Trophoblast cell (in vitro differentiated cells and primary cell): ENCODE results near the gene SLC4A8.
A peak's percentile ranks its signal among the peaks of the same experiment; 100 is the strongest.

ENCODE experiments used
- DNase-seq, 2 donors: peaks; one replicate each; pipeline ENCODE4 v3.0.0-alpha.2; 2016
- H2AFZ ChIP-seq: 2 replicates; pipeline ENCODE4 v1.6.1; 2013; ENCODE audit warnings: low read length, moderate library complexity, mild to moderate bottlenecking; ENCODE audit not compliant: insufficient read depth, poor library complexity
- H2AK5ac ChIP-seq: 2 replicates; pipeline ENCODE4 v1.6.1; 2013; ENCODE audit warnings: mild to moderate bottlenecking, low read length
- H2BK120ac ChIP-seq: 2 replicates; pipeline ENCODE4 v1.6.1; 2013; ENCODE audit warnings: low read length, mild to moderate bottlenecking, moderate library complexity; ENCODE audit not compliant: insufficient read depth, poor library complexity
- H2BK12ac ChIP-seq: 2 replicates; pipeline ENCODE4 v1.6.1; 2013; ENCODE audit warnings: mild to moderate bottlenecking, low read length, moderate library complexity
- H2BK5ac ChIP-seq: 2 replicates; pipeline ENCODE4 v1.6.1; 2013; ENCODE audit warnings: low read length, low read depth, moderate library complexity, mild to moderate bottlenecking; ENCODE audit not compliant: poor library complexity
- H3K14ac ChIP-seq: 2 replicates; pipeline ENCODE4 v1.6.1; 2013; ENCODE audit warnings: mild to moderate bottlenecking, low read length
- H3K18ac ChIP-seq: 2 replicates; pipeline ENCODE4 v1.6.1; 2013; ENCODE audit warnings: mild to moderate bottlenecking, low read length
- H3K23ac ChIP-seq: 2 replicates; pipeline ENCODE4 v1.6.1; 2013; ENCODE audit warnings: low read length
- H3K27ac ChIP-seq: 2 replicates; pipeline ENCODE4 v1.5.1; 2013; ENCODE audit warnings: low read depth, mild to moderate bottlenecking, inconsistent platforms, low read length, moderate library complexity
- H3K27me3 ChIP-seq: 2 replicates; pipeline ENCODE4 v1.6.1; 2013; ENCODE audit warnings: inconsistent platforms, mild to moderate bottlenecking, low read length, moderate library complexity; ENCODE audit not compliant: insufficient read depth
- H3K36me3 ChIP-seq, 2 experiments: 1 replicate in 1 of 2; 2 replicates in 1 of 2; pipeline ENCODE4 v1.6.1; 2013; ENCODE audit warnings: low read length in 2 of 2, mild to moderate bottlenecking in 2 of 2, moderate library complexity in 1 of 2; ENCODE audit not compliant: insufficient read depth in 2 of 2, control insufficient read depth in 1 of 2
- H3K4ac ChIP-seq: 2 replicates; pipeline ENCODE4 v1.6.1; 2013; ENCODE audit warnings: low read depth, mild to moderate bottlenecking, low read length, moderate library complexity
- H3K4me1 ChIP-seq, 2 experiments: 1 replicate in 1 of 2; 2 replicates in 1 of 2; pipeline ENCODE4 v1.6.1; 2013; ENCODE audit warnings: low read length in 2 of 2, mild to moderate bottlenecking in 2 of 2, moderate library complexity in 1 of 2; ENCODE audit not compliant: insufficient read depth in 2 of 2, control insufficient read depth in 1 of 2
- H3K4me2 ChIP-seq: 2 replicates; pipeline ENCODE4 v1.6.1; 2013; ENCODE audit warnings: inconsistent platforms, mild to moderate bottlenecking, low read length, moderate library complexity
- H3K4me3 ChIP-seq: 2 replicates; pipeline ENCODE4 v1.5.1; 2013; ENCODE audit warnings: mild to moderate bottlenecking, low read depth, low read length, inconsistent platforms
- H3K79me1 ChIP-seq: one replicate; pipeline ENCODE4 v1.6.1; 2013; ENCODE audit warnings: low read length
- H3K79me2 ChIP-seq: 2 replicates; pipeline ENCODE4 v1.6.1; 2013; ENCODE audit warnings: low read length, mild to moderate bottlenecking; ENCODE audit not compliant: control insufficient read depth, insufficient read depth, poor library complexity
- H3K9ac ChIP-seq: 2 replicates; pipeline ENCODE4 v1.6.1; 2013; ENCODE audit warnings: mild to moderate bottlenecking, low read length
- H3K9me3 ChIP-seq: 2 replicates; pipeline ENCODE4 v1.6.1; 2013; ENCODE audit warnings: low read depth, mild to moderate bottlenecking, control low read depth, inconsistent platforms, low read length; ENCODE audit not compliant: insufficient read depth
- H4K12ac ChIP-seq: 2 replicates; pipeline ENCODE4 v1.6.1; 2013; ENCODE audit warnings: low read depth, mild to moderate bottlenecking, low read length, moderate library complexity
- H4K8ac ChIP-seq: 2 replicates; pipeline ENCODE4 v1.6.1; 2013; ENCODE audit warnings: low read depth, mild to moderate bottlenecking, low read length, moderate library complexity
- H4K91ac ChIP-seq: one replicate; pipeline ENCODE4 v1.6.1; 2013; ENCODE audit warnings: low read depth, mild to moderate bottlenecking, low read length, moderate library complexity
- WGBS: extraction: QIAGEN DNeasy Blood & Tissue Kit; methylation state at CpG from one replicate; pipeline ENCODE4 v1.1.7; 2013; ENCODE audit warnings: missing lambda C conversion rate; ENCODE audit not compliant: insufficient read length, insufficient coverage; ENCODE audit errors: extremely low coverage; 5-methylcytosine and 5-hydroxymethylcytosine counted together

The SLC4A8 gene

DNA sequence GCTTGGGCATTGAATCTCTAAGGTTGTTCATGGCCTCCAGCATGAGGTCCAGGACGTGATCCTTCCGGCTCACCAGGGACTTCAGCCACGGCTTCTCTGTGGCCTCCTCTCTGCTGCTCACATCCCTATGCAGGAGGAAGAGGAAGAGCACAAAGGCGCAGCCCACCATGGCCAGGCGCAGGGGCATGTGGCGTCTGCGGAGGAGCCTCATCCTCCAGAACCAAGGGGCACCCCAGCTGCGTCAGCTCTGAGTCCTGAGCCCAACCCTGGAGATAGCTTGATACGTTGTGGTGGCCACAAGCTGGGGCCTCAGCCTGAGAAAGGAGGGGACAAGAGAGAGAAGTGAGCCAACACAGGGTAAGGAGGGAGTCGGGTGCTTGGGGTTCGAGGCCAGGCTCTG, 45.1 kb upstream of the SLC4A8 start:
- H3K4me3 ChIP-seq, result no peak overlapping the region
- no peak overlapping the region for H2AFZ ChIP-seq
- H3K36me3 ChIP-seq, result peaks cover 55 to 70% of the 10 kb centered on the region in 2 experiments
- no peak overlapping the region for H4K91ac ChIP-seq
- H4K12ac ChIP-seq, result no peak overlapping the region
- DNase-seq, result no peak
- peak overlapping the region; percentile 22 for H3K18ac ChIP-seq
- H3K4me2 ChIP-seq, result no peak overlapping the region
- peaks cover 1% of the 10 kb centered on the region for H3K9me3 ChIP-seq
- H3K14ac ChIP-seq, result no peak overlapping the region
- peak overlapping the region; percentile 28 for H2BK12ac ChIP-seq
- no peak overlapping the region for H4K8ac ChIP-seq
- H2BK5ac ChIP-seq, result no peak overlapping the region
- H3K79me2 ChIP-seq, result no peaks in the 10 kb centered on the region
- no peak overlapping the region for H3K27ac ChIP-seq
- H3K27me3 ChIP-seq, result no peaks in the 10 kb centered on the region
- peaks cover 15% of the 10 kb centered on the region in 2 experiments for H3K4me1 ChIP-seq
- H3K23ac ChIP-seq, result no peak overlapping the region
- no CpG with 5 or more reads among the region's 11 CpGs for WGBS
- peak overlapping the region; percentile 9 for H2AK5ac ChIP-seq
- peaks cover 19% of the 10 kb centered on the region for H3K79me1 ChIP-seq
- no peak overlapping the region for H3K9ac ChIP-seq
- no peak overlapping the region for H2BK120ac ChIP-seq
- H3K4ac ChIP-seq, result no peak overlapping the region

DNA sequence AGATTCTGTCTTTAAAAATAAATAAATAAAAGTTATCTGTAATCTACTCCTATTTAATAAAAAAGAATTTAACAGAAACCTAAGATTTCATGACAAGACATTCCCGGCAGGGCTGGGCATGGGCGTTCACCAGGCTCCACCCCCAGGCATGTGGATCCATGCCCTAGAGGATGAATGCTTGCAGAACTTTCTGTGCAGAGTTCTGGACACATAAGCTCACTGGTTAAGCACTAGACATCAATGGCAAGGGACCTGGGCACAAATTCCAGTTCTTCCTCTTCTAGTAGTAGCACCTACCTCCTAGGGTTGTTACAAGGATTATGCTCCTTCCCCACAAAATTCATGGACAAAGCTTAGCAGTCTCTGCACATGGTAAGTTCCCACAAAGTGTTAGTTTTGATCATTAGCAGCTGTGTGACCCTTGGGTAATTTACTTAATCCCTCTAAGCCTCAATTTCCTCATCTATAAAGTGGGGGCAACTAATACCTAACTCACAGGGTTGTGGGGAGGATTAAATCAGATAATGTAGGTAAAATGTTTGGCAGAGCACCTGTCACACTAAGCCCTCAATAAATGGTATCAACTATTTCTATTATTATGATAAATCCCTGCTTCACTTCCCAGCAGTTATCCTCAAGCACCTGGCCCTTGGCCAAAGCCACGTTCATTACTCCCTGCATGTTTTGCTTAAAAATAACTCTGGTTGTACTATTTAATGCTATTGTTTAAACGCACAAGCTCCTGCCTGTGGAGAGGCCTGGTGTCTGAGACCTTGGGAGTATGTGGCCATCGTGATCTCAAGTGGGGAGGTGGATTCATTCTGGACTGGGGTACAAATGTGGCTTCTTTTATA, 43.2 kb upstream of the SLC4A8 start:
- no peak overlapping the region for H4K12ac ChIP-seq
- H2BK5ac ChIP-seq, result no peak overlapping the region
- no peak overlapping the region for H2AK5ac ChIP-seq
- no peak overlapping the region for H3K4me3 ChIP-seq
- peaks cover 1% of the 10 kb centered on the region for H3K9me3 ChIP-seq
- no peak overlapping the region for H4K8ac ChIP-seq
- peaks cover 25% of the 10 kb centered on the region for H3K79me1 ChIP-seq
- no peak overlapping the region for H3K23ac ChIP-seq
- no peak overlapping the region for H3K27ac ChIP-seq
- no CpG with 5 or more reads among the region's 5 CpGs for WGBS
- H3K9ac ChIP-seq, result no peak overlapping the region
- peaks cover 19 to 20% of the 10 kb centered on the region in 2 experiments for H3K4me1 ChIP-seq
- H3K18ac ChIP-seq, result no peak overlapping the region
- no peaks in the 10 kb centered on the region for H3K27me3 ChIP-seq
- no peak overlapping the region for H2AFZ ChIP-seq
- H2BK12ac ChIP-seq, result no peak overlapping the region
- H3K4me2 ChIP-seq, result no peak overlapping the region
- H2BK120ac ChIP-seq, result no peak overlapping the region
- peaks cover 2% of the 10 kb centered on the region for H3K79me2 ChIP-seq
- peaks cover 47 to 58% of the 10 kb centered on the region in 2 experiments for H3K36me3 ChIP-seq
- no peak overlapping the region for H3K14ac ChIP-seq
- no peak overlapping the region for H4K91ac ChIP-seq
- no peak for DNase-seq
- H3K4ac ChIP-seq, result no peak overlapping the region

DNA sequence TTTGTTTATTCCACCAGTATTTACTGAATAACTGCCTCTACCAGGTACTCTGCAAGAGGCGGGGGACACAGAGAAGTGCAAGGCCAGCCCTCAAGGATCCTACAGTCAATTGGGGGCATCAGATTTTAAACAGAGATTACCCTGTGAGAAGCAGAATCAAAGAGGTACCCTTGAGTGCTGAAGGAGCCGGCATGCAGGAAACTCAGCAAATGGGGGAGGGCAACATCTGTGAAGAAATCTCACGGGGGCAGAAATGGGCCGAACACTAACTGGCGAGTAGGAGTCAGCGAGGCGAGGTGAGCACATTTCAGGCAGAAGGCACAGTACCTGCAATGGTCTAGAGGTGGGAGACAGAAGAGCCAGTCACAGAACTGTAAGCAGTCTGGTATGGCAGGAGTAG, 42.5 kb upstream of the SLC4A8 start:
- peaks cover 1% of the 10 kb centered on the region for H3K9me3 ChIP-seq
- H3K4me1 ChIP-seq, result peaks cover 21 to 23% of the 10 kb centered on the region in 2 experiments
- WGBS, result no CpG with 5 or more reads among the region's 7 CpGs
- DNase-seq, result no peak
- H3K9ac ChIP-seq, result peak overlapping the region; percentile 36
- no peak overlapping the region for H2BK5ac ChIP-seq
- peaks cover 2% of the 10 kb centered on the region for H3K79me2 ChIP-seq
- no peak overlapping the region for H3K27ac ChIP-seq
- H3K23ac ChIP-seq, result peak overlapping the region; percentile 70
- H3K4me3 ChIP-seq, result no peak overlapping the region
- H3K4me2 ChIP-seq, result no peak overlapping the region
- peak overlapping the region; percentile 23 for H2AK5ac ChIP-seq
- H3K4ac ChIP-seq, result peak overlapping the region; percentile 5
- H3K14ac ChIP-seq, result peak overlapping the region; percentile 21
- peak overlapping the region; percentile 27 for H3K18ac ChIP-seq
- no peaks in the 10 kb centered on the region for H3K27me3 ChIP-seq
- H4K8ac ChIP-seq, result no peak overlapping the region
- no peak overlapping the region for H4K12ac ChIP-seq
- H4K91ac ChIP-seq, result peak overlapping the region; percentile 29
- H3K36me3 ChIP-seq, result peaks cover 40 to 51% of the 10 kb centered on the region in 2 experiments
- peaks cover 26% of the 10 kb centered on the region for H3K79me1 ChIP-seq
- H2AFZ ChIP-seq, result no peak overlapping the region
- H2BK12ac ChIP-seq, result peak overlapping the region; percentile 2
- peak overlapping the region; percentile 5 for H2BK120ac ChIP-seq

DNA sequence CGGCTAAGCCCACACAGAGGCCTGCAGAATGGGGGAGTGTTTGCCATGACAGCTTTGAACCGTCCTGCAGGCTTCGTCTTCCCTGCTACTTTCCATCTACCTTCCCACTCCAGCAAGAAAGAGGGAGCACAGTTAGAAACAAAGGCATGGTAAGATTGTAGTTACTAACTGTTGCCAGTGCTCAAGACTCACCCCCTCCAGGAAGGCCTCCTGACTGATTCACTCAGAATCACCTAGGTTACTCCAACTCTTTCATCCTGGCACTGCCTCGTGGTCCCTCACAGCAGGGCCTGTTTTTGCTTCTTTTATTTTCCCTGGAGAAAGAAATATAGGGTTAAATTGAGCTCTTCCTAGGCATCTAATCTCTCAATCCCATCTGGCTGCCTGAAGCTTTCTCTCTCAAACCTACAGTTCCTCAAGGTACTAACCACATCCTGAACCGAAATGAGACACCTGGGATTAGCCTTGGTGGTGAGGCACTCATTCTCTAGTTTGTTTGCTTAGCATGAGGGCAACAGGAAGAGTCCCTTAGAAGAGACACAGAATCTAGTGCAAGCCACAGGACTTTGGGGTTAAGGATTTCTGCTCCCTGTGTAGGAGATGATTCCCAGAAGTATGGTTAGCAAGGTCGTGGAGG, 41.2 kb upstream of the SLC4A8 start:
- Histone ChIP-seq H3K9ac (no peak overlapping the region), H3K14ac (peak overlapping the region; percentile 67), H3K18ac (peak overlapping the region; percentile 80), H2AFZ (no peak overlapping the region), H3K4ac (peak overlapping the region; percentile 18), H3K79me1 (peaks cover 35% of the 10 kb centered on the region), H2AK5ac (peak overlapping the region; percentile 87), H3K27me3 (no peaks in the 10 kb centered on the region), H4K12ac (no peak overlapping the region), H2BK12ac (peak overlapping the region; percentile 81), H3K4me1 (peaks cover 29% of the 10 kb centered on the region in 2 experiments), H3K79me2 (peaks cover 5% of the 10 kb centered on the region), H2BK120ac (peak overlapping the region; percentile 53), H2BK5ac (peak overlapping the region; percentile 71), H3K27ac (peak overlapping the region; percentile 63), H3K23ac (no peak overlapping the region), H4K91ac (peak overlapping the region; percentile 83), H3K4me2 (no peak overlapping the region), H3K36me3 (peaks cover 30 to 42% of the 10 kb centered on the region in 2 experiments), H4K8ac (peak overlapping the region; percentile 67), H3K9me3 (peaks cover 1% of the 10 kb centered on the region), H3K4me3 (no peak overlapping the region)
- no peak for DNase-seq
- no CpG with 5 or more reads among the region's 6 CpGs for WGBS
